Natural killer cell (primary cell): ENCODE measurements around the gene PLEKHA8. TPM values are rescaled to one million over a fixed set of nuclear protein-coding genes. Genes with fewer than 3 reads are reported as not detected.

Experiments used
- ATAC-seq, 3 donors: fragments of 150-1000 bp in 2 of 3; fragments of 200-7000 bp in 1 of 3; cut with Tn5 transposase; 1 replicate in 1 of 3; 2 replicates in 2 of 3; pipeline ENCODE4 v1.10.0; 2021; ENCODE audit warnings: mild to moderate bottlenecking in 2 of 3, moderate library complexity in 2 of 3
- DNase-seq, 2 donors: peaks; one replicate each; pipeline versions ENCODE4 v3.0.0 to v3.0.0-alpha.2; 2013 to 2021; ENCODE audit warnings: mixed read lengths in 1 of 2
- H3K27ac ChIP-seq: one replicate; pipeline ENCODE4 v1.5.1; 2013; ENCODE audit warnings: mild to moderate bottlenecking, low read length
- H3K27me3 ChIP-seq: one replicate; pipeline ENCODE4 v1.6.1; 2013; ENCODE audit warnings: low read length; ENCODE audit not compliant: control insufficient read depth, insufficient read depth
- H3K36me3 ChIP-seq: one replicate; pipeline ENCODE4 v1.6.1; 2013; ENCODE audit warnings: low read length; ENCODE audit not compliant: control insufficient read depth, insufficient read depth
- H3K4me1 ChIP-seq: one replicate; pipeline ENCODE4 v1.6.1; 2013; ENCODE audit warnings: low read length; ENCODE audit not compliant: control insufficient read depth, insufficient read depth
- H3K4me3 ChIP-seq: one replicate; pipeline ENCODE4 v1.5.1; 2013; ENCODE audit warnings: low read length
- H3K9me3 ChIP-seq: one replicate; pipeline ENCODE4 v1.6.1; 2013; ENCODE audit warnings: low read length; ENCODE audit not compliant: control insufficient read depth, insufficient read depth
- H3K27ac Mint-ChIP-seq, 2 donors: one replicate each; pipeline ENCODE4 v1.8.0; 2022; ENCODE audit warnings: mild to moderate bottlenecking in 2 of 2, mixed read lengths in 2 of 2, moderate library complexity in 1 of 2
- H3K27me3 Mint-ChIP-seq, 2 donors: one replicate each; pipeline ENCODE4 v1.8.0; 2022; ENCODE audit warnings: low read depth in 2 of 2, mixed read lengths in 2 of 2
- H3K36me3 Mint-ChIP-seq: one replicate; pipeline ENCODE4 v1.8.0; 2022; ENCODE audit warnings: mixed read lengths
- H3K4me1 Mint-ChIP-seq, 2 donors: one replicate each; pipeline ENCODE4 v1.8.0; 2022; ENCODE audit warnings: mixed read lengths in 2 of 2
- H3K4me3 Mint-ChIP-seq: one replicate; pipeline ENCODE4 v1.8.0; 2022; ENCODE audit warnings: mild to moderate bottlenecking, moderate library complexity, mixed read lengths
- H3K9me3 Mint-ChIP-seq, 2 donors: one replicate each; pipeline ENCODE4 v1.8.0; 2022; ENCODE audit warnings: mixed read lengths in 2 of 2
- CTCF ChIP-seq: fragments of 200-600 bp; IDR thresholded peaks from one replicate; pipeline ENCODE4 v1.8.0; 2022; ENCODE audit warnings: antibody characterized with exemption
- WGBS: methylation state at CpG from one replicate; pipeline ENCODE4 v1.1.7; 2013; ENCODE audit warnings: missing lambda C conversion rate; ENCODE audit not compliant: insufficient coverage; 5-methylcytosine and 5-hydroxymethylcytosine counted together
- intact Hi-C: fragments of 100-400 bp; cut with micrococcal nuclease; formaldehyde crosslinking; loops from one replicate; pipeline ENCODE4 v1.14.2; 2022
- total RNA-seq, 4 donors: library from RNA; stranded (reverse); fragments of 120-200 nt in 1 of 4; gene quantifications; one replicate each; pipeline versions ENCODE4 v1.2.3 to v1.2.4, GENCODE V29; 2013 to 2022

PLEKHA8 gene
- total RNA-seq, 3 donors from 2014 or later (not counting 1 experiment from before 2014, with no cell fraction given), result 8.7 to 12.8 (median 11.8) TPM

DNA sequence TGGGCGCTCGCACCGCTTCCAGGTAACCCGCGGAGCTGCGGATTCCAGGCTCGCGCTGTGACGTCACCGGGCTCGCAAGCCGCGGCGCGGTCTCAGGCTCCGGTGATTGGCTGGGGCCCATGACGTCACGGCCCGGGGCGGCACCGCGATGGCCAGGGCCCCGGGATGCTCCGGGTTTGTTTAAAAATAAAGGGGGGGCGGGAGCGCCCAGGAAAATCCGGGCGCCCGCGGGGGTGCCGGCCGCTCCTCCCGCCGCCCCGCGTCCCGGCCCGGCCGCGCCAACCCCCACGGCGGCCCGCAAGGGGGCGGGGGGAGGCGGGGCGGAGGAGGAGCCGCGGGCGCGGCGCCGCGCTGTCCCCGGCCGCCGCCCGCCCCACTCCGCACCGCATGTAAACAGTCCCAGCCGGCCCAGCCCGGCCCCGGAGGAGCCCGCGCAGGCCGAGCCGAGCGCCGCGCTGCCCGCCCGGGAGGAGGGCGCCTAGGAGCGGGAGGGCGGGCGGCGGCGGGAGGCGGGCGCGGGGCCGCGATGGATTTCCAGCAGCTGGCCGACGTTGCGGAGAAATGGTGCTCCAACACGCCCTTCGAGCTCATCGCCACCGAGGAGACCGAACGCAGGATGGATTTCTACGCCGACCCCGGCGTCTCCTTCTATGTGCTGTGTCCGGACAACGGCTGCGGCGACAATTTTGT is 106.5 kb downstream of the PLEKHA8 start, which contains the start of gene MTURN:
Gene MTURN, plus strand, starts transcription at position 376 of the 690 bp plus-strand sequence. Its CDS starts 151 bp downstream, at position 527.
- H3K36me3 Mint-ChIP-seq, result peaks cover 2% of the 10 kb centered on the region
- H3K9me3 Mint-ChIP-seq, result no peaks in the 10 kb centered on the region
- H3K4me1 Mint-ChIP-seq, result peaks cover 6 to 18% of the 10 kb centered on the region in 2 donors
- no peaks in the 10 kb centered on the region for H3K27me3 ChIP-seq
- H3K4me3 Mint-ChIP-seq, result peak within 1 kb of the TSS; percentile 93
- H3K27ac Mint-ChIP-seq, result peak within 1 kb of the TSS; percentile 78 to 89
- H3K27me3 Mint-ChIP-seq, result peaks cover 5 to 7% of the 10 kb centered on the region in 2 donors
- peak; percentile 80 to 93 (median 88) for ATAC-seq
- no peak for TF ChIP-seq CTCF
- H3K4me3 ChIP-seq, result peak within 1 kb of the TSS; percentile 90
- no peaks in the 10 kb centered on the region for H3K36me3 ChIP-seq
- under 1% methylated on average over 99 of the region's 99 CpGs for WGBS
- H3K9me3 ChIP-seq, result no peaks in the 10 kb centered on the region
- intact Hi-C loops, result loop anchor here (10.0 kb wide), 1 partner anchor 150 kb away; the partner anchor contains the start of gene ZNRF2
- H3K27ac ChIP-seq, result peak within 1 kb of the TSS; percentile 59
- DNase-seq, result peak; percentile 88 to 96
- peaks cover 12% of the 10 kb centered on the region for H3K4me1 ChIP-seq

DNA sequence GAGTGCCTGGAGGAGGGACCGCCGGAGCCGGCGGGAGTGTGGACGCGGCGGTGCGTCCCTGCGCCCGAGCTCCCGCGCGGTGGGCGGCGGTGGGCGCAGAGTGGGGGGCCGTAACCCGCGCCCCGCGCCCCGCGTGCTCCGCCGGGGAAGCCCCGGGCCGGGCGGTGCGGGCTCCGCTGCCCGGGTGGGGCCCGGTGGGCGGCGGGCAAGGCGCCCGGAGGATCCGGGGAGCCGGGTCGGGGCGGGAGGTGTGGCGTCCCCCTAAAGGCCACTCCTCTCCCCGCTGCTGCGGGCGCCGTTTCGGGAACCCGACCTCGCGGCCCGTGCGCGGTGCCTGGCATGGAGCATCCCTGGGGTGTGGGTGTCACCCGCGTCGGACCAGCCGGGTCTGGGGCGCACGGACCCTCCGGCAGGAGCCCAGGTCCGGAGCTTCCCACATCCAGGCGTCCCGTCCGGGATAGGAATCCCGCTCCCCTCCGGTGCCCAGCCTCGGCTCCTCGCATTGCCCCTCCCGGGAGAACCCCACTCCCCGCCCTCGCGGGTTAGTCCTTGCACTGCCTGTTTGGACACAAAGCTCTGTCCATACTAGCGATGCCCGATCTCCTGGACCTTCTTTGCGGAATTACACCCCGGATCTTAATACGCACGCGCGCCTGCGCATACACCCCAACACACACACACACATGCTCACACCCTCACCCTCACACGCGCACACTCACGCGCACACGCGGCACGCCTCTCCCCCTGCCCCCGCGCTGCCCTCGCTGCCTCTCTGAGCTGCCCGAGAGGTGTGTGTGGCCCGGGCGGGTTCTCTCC is 107.3 kb downstream of the PLEKHA8 start:
- ATAC-seq, result peak; percentile 33 to 48 (median 47)
- no peak for TF ChIP-seq CTCF
- Mint-ChIP-seq H3K4me1 (peaks cover 6 to 18% of the 10 kb centered on the region in 2 donors), H3K9me3 (no peaks in the 10 kb centered on the region), H3K27me3 (peaks cover 5 to 7% of the 10 kb centered on the region in 2 donors), H3K36me3 (no peaks in the 10 kb centered on the region), H3K27ac (peak overlapping the region; percentile 14 to 89), H3K4me3 (peak overlapping the region; percentile 93)
- Histone ChIP-seq H3K27me3 (no peaks in the 10 kb centered on the region), H3K4me3 (peak overlapping the region; percentile 90), H3K9me3 (no peaks in the 10 kb centered on the region), H3K27ac (peak overlapping the region; percentile 59), H3K4me1 (peaks cover 12% of the 10 kb centered on the region), H3K36me3 (no peaks in the 10 kb centered on the region)
- DNase-seq, result peak; percentile 37 to 75
- intact Hi-C loops, result loop anchor here (10.0 kb wide), 1 partner anchor 149 kb away; the partner anchor contains the start of gene ZNRF2
- WGBS, result under 1% methylated on average over 93 of the region's 93 CpGs

DNA sequence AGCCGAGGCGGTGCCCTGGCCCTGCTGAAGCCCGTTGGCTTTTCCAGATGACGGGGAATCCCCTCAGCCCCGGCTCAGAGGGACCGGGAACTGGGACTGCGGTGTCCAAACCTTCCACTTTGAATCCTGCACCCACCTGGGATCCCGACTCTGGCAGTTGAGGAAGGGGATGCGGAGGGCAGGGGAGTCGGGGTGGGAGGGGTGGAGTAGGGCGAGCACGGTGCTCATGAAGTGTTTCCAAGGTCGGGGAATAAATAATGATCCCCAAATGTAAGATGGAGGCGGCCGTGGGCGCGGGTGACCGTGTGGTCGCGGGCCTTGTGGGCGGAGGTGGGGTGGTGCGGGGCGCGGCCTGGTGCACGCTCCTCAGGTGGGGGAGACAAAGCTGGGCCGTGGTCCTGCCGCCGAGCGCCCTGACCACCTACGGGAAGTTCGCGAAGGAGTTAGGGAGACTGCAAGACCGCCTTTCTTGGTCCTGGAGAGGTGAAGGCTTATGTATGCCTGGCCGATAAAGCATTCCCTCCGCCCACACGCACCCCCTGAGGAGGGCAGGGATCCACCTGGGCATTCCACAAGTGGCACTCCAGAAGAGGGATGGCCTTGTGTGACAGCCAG is 108.0 kb downstream of the PLEKHA8 start:
- Mint-ChIP-seq H3K9me3 (no peaks in the 10 kb centered on the region), H3K4me1 (peaks cover 6 to 18% of the 10 kb centered on the region in 2 donors), H3K27ac (peak overlapping the region; percentile 14 to 89), H3K27me3 (peaks cover 0 to 1% of the 10 kb centered on the region in 2 donors), H3K4me3 (peak overlapping the region; percentile 93), H3K36me3 (no peaks in the 10 kb centered on the region)
- ATAC-seq, result no peak
- Histone ChIP-seq H3K9me3 (no peaks in the 10 kb centered on the region), H3K36me3 (no peaks in the 10 kb centered on the region), H3K27ac (no peak overlapping the region), H3K27me3 (no peaks in the 10 kb centered on the region), H3K4me1 (peaks cover 12% of the 10 kb centered on the region), H3K4me3 (peak overlapping the region; percentile 90)
- 22% methylated on average over 36 of the region's 36 CpGs for WGBS
- intact Hi-C loops, result loop anchor here (10.0 kb wide), 1 partner anchor 149 kb away; the partner anchor contains the start of gene ZNRF2
- DNase-seq, result no peak
- TF ChIP-seq CTCF, result no peak
